Large intestine (tissue), 3 donors: ENCODE measurements around the gene MINDY2. TPM values are rescaled to one million over a fixed set of nuclear protein-coding genes. Genes with fewer than 3 reads are reported as not detected.
"Not testable (repeated sequence)": the region's sequence is repeated elsewhere in the genome, so short reads cannot be mapped to it uniquely, and the experiment has no call there.

Experiments used
- DNase-seq, 2 donors: peaks; one replicate each; pipeline versions ENCODE4 v3.0.0 to v3.0.0-alpha.2; 2013
- H3K27ac ChIP-seq: one replicate; pipeline ENCODE4 v1.5.1; 2013; ENCODE audit warnings: low read length
- H3K27me3 ChIP-seq: 2 replicates; pipeline ENCODE4 v1.6.1; 2013; ENCODE audit warnings: low read length; ENCODE audit not compliant: control insufficient read depth, insufficient read depth
- H3K36me3 ChIP-seq: 2 replicates; pipeline ENCODE4 v1.6.1; 2013; ENCODE audit warnings: low read length; ENCODE audit not compliant: control insufficient read depth, insufficient read depth
- H3K4me1 ChIP-seq: one replicate; pipeline ENCODE4 v1.6.1; 2013; ENCODE audit warnings: low read length; ENCODE audit not compliant: control insufficient read depth, insufficient read depth
- H3K4me3 ChIP-seq: one replicate; pipeline ENCODE4 v1.5.1; 2013; ENCODE audit warnings: low read length
- H3K9me3 ChIP-seq: one replicate; pipeline ENCODE4 v1.6.1; 2013; ENCODE audit warnings: mild to moderate bottlenecking, low read depth, low read length, moderate library complexity; ENCODE audit not compliant: control insufficient read depth
- WGBS: methylation state at CpG from one replicate; pipeline ENCODE4 v1.1.5; 2013; ENCODE audit warnings: low lambda C conversion rate; ENCODE audit not compliant: insufficient coverage; 5-methylcytosine and 5-hydroxymethylcytosine counted together
- polyA plus RNA-seq: library from polyadenylated mRNA; unstranded; fragments of 120-200 nt; gene quantifications from one replicate; pipeline ENCODE4 v1.2.1, GENCODE V29; 2013

MINDY2 gene
- polyA plus RNA-seq, 1 donor: 12.3 TPM

GRCh38 chr15:58752716-58753115 lies 18.4 kb upstream of the MINDY2 start:
- DNase-seq: no peak
- WGBS: 100% methylated on average over 1 of the region's 3 CpGs
- Histone ChIP-seq H3K36me3 (no peaks in the 10 kb centered on the region), H3K9me3 (no peaks in the 10 kb centered on the region), H3K27me3 (no peaks in the 10 kb centered on the region), H3K4me1 (no peaks in the 10 kb centered on the region), H3K4me3 (no peak overlapping the region), H3K27ac (no peak overlapping the region)

GRCh38 chr15:58755350-58755749 lies 15.8 kb upstream of the MINDY2 start:
- H3K27ac ChIP-seq: no peak overlapping the region
- H3K27me3 ChIP-seq: no peaks in the 10 kb centered on the region
- no peak for DNase-seq
- 80% methylated on average over 1 of the region's 3 CpGs for WGBS
- no peaks in the 10 kb centered on the region for H3K9me3 ChIP-seq
- no peaks in the 10 kb centered on the region for H3K36me3 ChIP-seq
- no peak overlapping the region for H3K4me3 ChIP-seq
- H3K4me1 ChIP-seq: no peaks in the 10 kb centered on the region

- H3K27ac ChIP-seq: no peak overlapping the region
- no peaks in the 10 kb centered on the region for H3K9me3 ChIP-seq
- WGBS: no CpG with 5 or more reads among the region's 6 CpGs
- no peak for DNase-seq
- H3K36me3 ChIP-seq: no peaks in the 10 kb centered on the region
- H3K4me3 ChIP-seq: no peak overlapping the region
- no peaks in the 10 kb centered on the region for H3K27me3 ChIP-seq
- no peaks in the 10 kb centered on the region for H3K4me1 ChIP-seq
Measured at GRCh38 chr15:58755956-58756355, 15.1 kb upstream of the MINDY2 start.

GRCh38 chr15:58758141-58758540 lies 13.0 kb upstream of the MINDY2 start:
- Histone ChIP-seq H3K4me1 (no peaks in the 10 kb centered on the region), H3K9me3 (no peaks in the 10 kb centered on the region), H3K4me3 (no peak overlapping the region), H3K27me3 (no peaks in the 10 kb centered on the region), H3K36me3 (no peaks in the 10 kb centered on the region), H3K27ac (no peak overlapping the region)
- WGBS: 20% methylated on average over 1 of the region's 3 CpGs
- no peak for DNase-seq

- no CpG with 5 or more reads among the region's 7 CpGs for WGBS
- H3K4me3 ChIP-seq: no peak overlapping the region
- no peaks in the 10 kb centered on the region for H3K9me3 ChIP-seq
- DNase-seq: no peak
- no peaks in the 10 kb centered on the region for H3K4me1 ChIP-seq
- no peaks in the 10 kb centered on the region for H3K27me3 ChIP-seq
- no peak overlapping the region for H3K27ac ChIP-seq
- no peaks in the 10 kb centered on the region for H3K36me3 ChIP-seq
Measured at GRCh38 chr15:58760385-58761009, 10.6 kb upstream of the MINDY2 start.

GRCh38 chr15:58761010-58761388 lies 10.1 kb upstream of the MINDY2 start:
- H3K9me3 ChIP-seq: no peaks in the 10 kb centered on the region
- no peaks in the 10 kb centered on the region for H3K36me3 ChIP-seq
- H3K27me3 ChIP-seq: no peaks in the 10 kb centered on the region
- H3K4me1 ChIP-seq: no peaks in the 10 kb centered on the region
- no peak overlapping the region for H3K27ac ChIP-seq
- H3K4me3 ChIP-seq: no peak overlapping the region
- no CpG with 5 or more reads among the region's 1 CpG for WGBS
- no peak for DNase-seq

GRCh38 chr15:58762285-58762684 lies 8.8 kb upstream of the MINDY2 start:
- Histone ChIP-seq H3K4me1 (no peaks in the 10 kb centered on the region), H3K27me3 (no peaks in the 10 kb centered on the region), H3K27ac (no peak overlapping the region), H3K36me3 (no peaks in the 10 kb centered on the region), H3K4me3 (no peak overlapping the region), H3K9me3 (no peaks in the 10 kb centered on the region)
- DNase-seq: no peak

- no peak for DNase-seq
- Histone ChIP-seq H3K4me1 (no peaks in the 10 kb centered on the region), H3K27ac (no peak overlapping the region), H3K27me3 (no peaks in the 10 kb centered on the region), H3K36me3 (no peaks in the 10 kb centered on the region), H3K4me3 (no peak overlapping the region), H3K9me3 (no peaks in the 10 kb centered on the region)
- no CpG with 5 or more reads among the region's 1 CpG for WGBS
Measured at GRCh38 chr15:58762731-58763130, 8.4 kb upstream of the MINDY2 start.

GRCh38 chr15:58764468-58764867 lies 6.6 kb upstream of the MINDY2 start:
- DNase-seq: no peak
- no peak overlapping the region for H3K27ac ChIP-seq
- WGBS: no CpG with 5 or more reads among the region's 5 CpGs
- H3K4me1 ChIP-seq: no peaks in the 10 kb centered on the region
- H3K36me3 ChIP-seq: no peaks in the 10 kb centered on the region
- H3K9me3 ChIP-seq: no peaks in the 10 kb centered on the region
- H3K27me3 ChIP-seq: no peaks in the 10 kb centered on the region
- no peak overlapping the region for H3K4me3 ChIP-seq

- peak in 1 of 2 donors; percentile 24 for DNase-seq
- H3K4me3 ChIP-seq: no peak overlapping the region
Measured at GRCh38 chr15:58766290-58766689, 4.8 kb upstream of the MINDY2 start.

GRCh38 chr15:58768601-58769004 lies 2.5 kb upstream of the MINDY2 start:
- H3K27me3 ChIP-seq, H3K9me3 ChIP-seq, H3K36me3 ChIP-seq, H3K27ac ChIP-seq, H3K4me3 ChIP-seq, DNase-seq: not testable (repeated sequence)
- H3K4me1 ChIP-seq: peaks cover 10% of the 10 kb centered on the region
- no CpG with 5 or more reads among the region's 7 CpGs for WGBS

More at GRCh38 chr15:58766290-58766689, 4.8 kb upstream of the MINDY2 start:
- no peaks in the 10 kb centered on the region for H3K27me3 ChIP-seq
- H3K36me3 ChIP-seq: no peaks in the 10 kb centered on the region
- no CpG with 5 or more reads among the region's 5 CpGs for WGBS
- H3K27ac ChIP-seq: no peak overlapping the region
- peaks cover 5% of the 10 kb centered on the region for H3K4me1 ChIP-seq
- H3K9me3 ChIP-seq: peaks cover 2% of the 10 kb centered on the region
